K562 (cell line): ENCODE results near the gene OR52K1. TPM values are rescaled to one million over a fixed set of nuclear protein-coding genes. Genes with fewer than 3 reads are reported as not detected.
"Not testable (repeated sequence)": the region's sequence is repeated elsewhere in the genome, so short reads cannot be mapped to it uniquely, and the experiment has no call there.

Experiments
- ATAC-seq: fragments of 200-7000 bp; cut with Tn5 transposase; 3 replicates; pipeline ENCODE4 v1.9.1; 2020; ENCODE audit warnings: moderate library complexity
- BruUV-seq: library from RNA; stranded (reverse); fragments of 400-500 nt; replicated peaks from 2 replicates; lab custom pipeline; 2021; lab: Mats Ljungman, UMichigan
- CTCF ChIA-PET: fragments of 300-600 bp; formaldehyde crosslinking; extraction: SDS; loops from one replicate; lab custom pipeline; 2021; ENCODE audit warnings: low intra/inter-chr PET ratio; lab: Yijun Ruan, JAX
- POLR2A ChIA-PET: fragments of 300-600, 350-650 bp; sonication (Branson Sonifier 250); formaldehyde crosslinking; extraction: SDS; loops from one replicate; lab custom pipeline; 2021; ENCODE audit warnings: antibody characterized with exemption, inconsistent platforms; lab: Yijun Ruan, JAX
- DNase-seq, 4 experiments: peaks; one replicate each; pipeline versions ENCODE4 v3.0.0 to v3.0.0-alpha.2; 2011 to 2018; ENCODE audit warnings: low spot score in 3 of 4, mixed read lengths in 3 of 4; ENCODE audit errors: extremely low read depth in 1 of 4
- FAIRE-seq: peaks from 2 replicates; lab custom pipeline; 2011; peaks lifted over from hg19 to GRCh38; lab: Jason Lieb, UNC
- H2AFZ ChIP-seq: 2 replicates; pipeline ENCODE4 v1.6.0; 2011; ENCODE audit warnings: low read depth, low read length, control low read depth, inconsistent platforms
- H3K27ac ChIP-seq: fragments of 200-600 bp; 3 replicates; pipeline ENCODE4 v1.8.0; 2011; ENCODE audit warnings: low read depth, mild to moderate bottlenecking, control low read depth, inconsistent platforms, low read length, moderate library complexity, mixed read lengths; ENCODE audit errors: extremely low read depth
- H3K27me3 ChIP-seq, 2 experiments: fragments of 300-600 bp in 1 of 2; 2 replicates in 1 of 2; 3 replicates in 1 of 2; pipeline versions ENCODE4 v1.6.0 to v1.8.0; 2011; ENCODE audit warnings: inconsistent platforms in 2 of 2, low read length in 2 of 2, mild to moderate bottlenecking in 1 of 2, mixed read lengths in 1 of 2, moderate library complexity in 1 of 2; ENCODE audit not compliant: control insufficient read depth in 2 of 2, insufficient read depth in 2 of 2
- H3K36me3 ChIP-seq: fragments of 300-600 bp; 3 replicates; pipeline ENCODE4 v1.8.0; 2011; ENCODE audit warnings: mild to moderate bottlenecking, low read length, inconsistent platforms; ENCODE audit not compliant: control insufficient read depth, insufficient read depth
- H3K4me1 ChIP-seq, 2 experiments: fragments of 200-600 bp in 1 of 2; replicated peaks in 1 of 2; 2 replicates in 1 of 2; 3 replicates in 1 of 2; pipeline versions ENCODE4 v1.5.1 to v1.8.0; 2011; ENCODE audit warnings: inconsistent platforms in 2 of 2, low read length in 2 of 2, mild to moderate bottlenecking in 1 of 2, mixed read lengths in 1 of 2, moderate library complexity in 1 of 2; ENCODE audit not compliant: control insufficient read depth in 2 of 2, insufficient read depth in 2 of 2
- H3K4me2 ChIP-seq: 2 replicates; pipeline ENCODE4 v1.6.1; 2011; ENCODE audit warnings: low read length, control low read depth, inconsistent platforms, mixed read lengths; ENCODE audit not compliant: insufficient read depth
- H3K4me3 ChIP-seq: fragments of 200-600 bp; sonication (generic), shearing (Covaris generic); 2 replicates; pipeline ENCODE4 v1.5.1; 2016; ENCODE audit warnings: control low read depth, inconsistent platforms
- H3K79me2 ChIP-seq: fragments of 200-600 bp; 3 replicates; pipeline ENCODE4 v1.8.0; 2011; ENCODE audit warnings: low read length, inconsistent platforms; ENCODE audit not compliant: control insufficient read depth, insufficient read depth
- H3K9ac ChIP-seq, 2 experiments: 2 replicates each; pipeline versions ENCODE4 v1.6.0 to v1.6.1; 2011; ENCODE audit warnings: low read depth in 2 of 2, low read length in 2 of 2, control low read depth in 1 of 2, inconsistent platforms in 1 of 2, mild to moderate bottlenecking in 1 of 2, mixed read lengths in 1 of 2; ENCODE audit not compliant: insufficient read depth in 1 of 2
- H3K9me1 ChIP-seq: one replicate; pipeline ENCODE4 v1.6.0; 2011; ENCODE audit warnings: inconsistent platforms, mild to moderate bottlenecking, low read length, moderate library complexity; ENCODE audit not compliant: control insufficient read depth, insufficient read depth
- H3K9me3 ChIP-seq: replicated peaks from 2 replicates; pipeline ENCODE4 v1.5.1; 2011; ENCODE audit warnings: low read depth, low read length, inconsistent platforms; ENCODE audit not compliant: control insufficient read depth, insufficient read depth
- H4K20me1 ChIP-seq: replicated peaks from 2 replicates; pipeline ENCODE4 v1.6.1; 2011; ENCODE audit warnings: low read length, inconsistent platforms, mixed read lengths; ENCODE audit not compliant: control insufficient read depth, insufficient read depth
- CTCF ChIP-seq, 3 experiments: IDR thresholded peaks in 2 of 3; conservative IDR thresholded peaks in 1 of 3; 2 replicates each; pipeline ENCODE4 v1.5.1; 2011 to 2012; ENCODE audit warnings: low read length in 3 of 3, mild to moderate bottlenecking in 3 of 3, control low read depth in 2 of 3, improper control_type of control experiment in 1 of 3, inconsistent platforms in 1 of 3, low read depth in 1 of 3, mixed read lengths in 1 of 3, moderate library complexity in 1 of 3; ENCODE audit not compliant: insufficient read depth in 2 of 3
- EZH2 ChIP-seq: IDR thresholded peaks from 2 replicates; pipeline ENCODE4 v1.6.1; 2012; ENCODE audit warnings: low read depth, mild to moderate bottlenecking, inconsistent platforms, low read length, borderline replicate concordance
- PTRF ChIP-seq: fragments of 450-650 bp; IDR thresholded peaks from 2 replicates; pipeline ENCODE4 v1.6.1; 2016; ENCODE audit warnings: mild to moderate bottlenecking, missing genetic modification characterization, missing compliant biosample characterization
- RAD21 ChIP-seq, 2 experiments: fragments of 250-450 bp in 1 of 2; fragments of 450-650 bp in 1 of 2; sonication (Bioruptor Pico) in 1 of 2; formaldehyde crosslinking in 1 of 2; IDR thresholded peaks in 1 of 2; conservative IDR thresholded peaks in 1 of 2; 2 replicates each; pipeline versions ENCODE4 v1.4.0 to v1.8.0; 2020 to 2022; ENCODE audit warnings: mild to moderate bottlenecking in 2 of 2, moderate library complexity in 1 of 2
- WGBS: fragments of 100-300 bp; shearing (Covaris generic); methylation state at CpG from one replicate; pipeline ENCODE4 v1.1.6; 2016; ENCODE audit warnings: low coverage, mixed read lengths; ENCODE audit not compliant: insufficient coverage; ENCODE audit errors: missing lambda C conversion rate; 5-methylcytosine and 5-hydroxymethylcytosine counted together
- in situ Hi-C: fragments of 300-500 bp; cut with MboI; formaldehyde crosslinking; loops from 4 replicates; pipeline ENCODE4 v1.15.0; 2018; ENCODE audit warnings: inconsistent platforms, mixed read lengths
- intact Hi-C: fragments of 100-400 bp; cut with micrococcal nuclease; formaldehyde crosslinking; loops from 2 replicates; pipeline ENCODE4 v1.14.2; 2022
- polyA plus RNA-seq, 8 experiments: library from polyadenylated mRNA; depleted of rRNA in 4 of 8; stranded (reverse) in 5 of 8; unstranded in 3 of 8; fragments of >200 nt; fragmentation: Nextera tagmentation in 2 of 8; fragmentation: Illumina TruSeq in 1 of 8; extraction: Ambion mirVana in 2 of 8; extraction: Trizol in 1 of 8; gene quantifications; 2 replicates each; pipeline versions ENCODE4 v1.2.1 to v1.2.3, GENCODE V29; 2011 to 2014; ENCODE audit warnings: inconsistent platforms in 1 of 8, missing spikeins in 1 of 8
- total RNA-seq, 7 experiments: library from RNA; depleted of rRNA in 6 of 7; stranded (reverse); fragments of >200 nt in 6 of 7; fragmentation: Illumina TruSeq in 2 of 7; extraction: Trizol in 2 of 7; gene quantifications; 2 replicates each; pipeline versions ENCODE4 v1.2.1 to v1.2.3, GENCODE V29; 2011 to 2021; ENCODE audit warnings: low replicate concordance in 1 of 7

Gene OR52K1
- total and polyA plus RNA-seq, 9 of the 15 experiments (the other 6 are each of a cell fraction or from before 2014, with no cell fraction given), result not detected

- H3K4me2 ChIP-seq, CTCF ChIA-PET, H3K36me3 ChIP-seq, H3K9me1 ChIP-seq, H3K4me3 ChIP-seq, ATAC-seq, H3K9me3 ChIP-seq, H3K9ac ChIP-seq, H4K20me1 ChIP-seq, FAIRE-seq, H3K27ac ChIP-seq, H3K79me2 ChIP-seq, H3K27me3 ChIP-seq, in situ Hi-C loops, H2AFZ ChIP-seq, BruUV-seq, intact Hi-C loops, H3K4me1 ChIP-seq, DNase-seq: not testable (repeated sequence)
- POLR2A ChIA-PET, result interaction anchor here (0.6 to 0.7 kb wide), 2 partner anchors 328 to 340 kb away, joined by 3 read pairs; no protein-coding TSS in a partner anchor
- 0% methylated on average over 9 of the region's 11 CpGs for WGBS
Observed at GRCh38 chr11:4531686-4532085, 49.2 kb downstream of the OR52K1 start.

GRCh38 chr11:4539603-4540219, 57.3 kb downstream of the OR52K1 start:
- no peak overlapping the region for H3K27ac ChIP-seq
- no peaks in the 10 kb centered on the region for H3K36me3 ChIP-seq
- no peak overlapping the region for H3K4me2 ChIP-seq
- DNase-seq, result peak; percentile 50 to 63 (median 54)
- H3K9me1 ChIP-seq, result no peaks in the 10 kb centered on the region
- no peak overlapping the region for H2AFZ ChIP-seq
- H3K79me2 ChIP-seq, result no peaks in the 10 kb centered on the region
- ChIA-PET CTCF (interaction anchor here (3.4 kb wide), 1 partner anchor 353 kb away, joined by 30 read pairs; no protein-coding TSS in a partner anchor), POLR2A (interaction anchor here (1.0 kb wide), 1 partner anchor 352 kb away, joined by 4 read pairs; no protein-coding TSS in a partner anchor)
- peak; percentile 89 for FAIRE-seq
- BruUV-seq, result no TSS peak
- no peak overlapping the region for H3K4me3 ChIP-seq
- ATAC-seq, result peak; percentile 92
- H3K9ac ChIP-seq, result no peak overlapping the region
- in situ Hi-C loops, result loop anchor here (10.0 kb wide), 1 partner anchor 355 kb away; no protein-coding TSS in a partner anchor
- no peaks in the 10 kb centered on the region for H4K20me1 ChIP-seq
- no peaks in the 10 kb centered on the region; a peak in 1 of 5 replicates for H3K27me3 ChIP-seq
- H3K9me3 ChIP-seq, result no peaks in the 10 kb centered on the region
- no peaks in the 10 kb centered on the region for H3K4me1 ChIP-seq
- 5% methylated on average over 3 of the region's 3 CpGs for WGBS
- intact Hi-C loops, result loop anchor here (1.0 kb wide), 1 partner anchor 352 kb away; no protein-coding TSS in a partner anchor
- TF ChIP-seq RAD21 (CRISPR knock-in tag; conservative IDR thresholded peaks at IDR 0.05 in 1 of 2, IDR thresholded peaks at IDR 0.05 in 1 of 2) (peak; percentile 54 to 68), PTRF (tag) (no peak), CTCF (IDR thresholded peaks at IDR 0.05 in 2 of 3, conservative IDR thresholded peaks at IDR 0.05 in 1 of 3; ENCODE audit: insufficient read depth in 2 of 3, low read depth in 1 of 3, low read length in 3 of 3) (peak; percentile 66 to 76 (median 74)), EZH2 (no peak)
